Activated effector memory CD4-positive, alpha-beta T cell treated with Interleukin-2 at 50 U/mL for 16 hours (primary cell): ENCODE results near the gene SREK1IP1.
"Not testable (repeated sequence)": the region's sequence is repeated elsewhere in the genome, so short reads cannot be mapped to it uniquely, and the experiment has no call there.

Experiments used
- DNase-seq: peaks from one replicate; pipeline ENCODE4 v3.0.0-alpha.2; 2020

Gene SREK1IP1

GRCh38 chr5:64763948-64764503 lies 4.5 kb downstream of the SREK1IP1 start:
- no peak for DNase-seq

GRCh38 chr5:64759960-64760660 lies 8.4 kb downstream of the SREK1IP1 start:
- no peak for DNase-seq

DNA sequence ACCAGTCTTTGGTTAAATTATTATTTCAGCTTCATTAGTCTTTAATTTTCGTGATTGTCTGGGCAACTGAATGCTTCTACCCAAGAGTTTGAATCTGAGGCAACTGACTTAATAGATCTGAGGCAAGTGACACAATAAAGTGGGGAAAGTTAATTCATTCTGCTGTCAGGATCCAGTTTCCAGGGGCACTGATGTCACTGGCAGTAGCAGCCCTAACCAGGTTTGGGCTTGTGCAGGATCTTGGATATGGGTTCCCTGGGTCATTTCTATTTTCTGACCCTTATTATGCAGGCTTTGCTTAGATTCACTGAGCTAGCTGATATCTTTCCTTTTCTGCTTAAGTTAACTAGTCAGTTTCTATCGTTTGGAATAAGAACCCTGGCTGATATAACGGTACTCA lies 9.6 kb downstream of the SREK1IP1 start:
- DNase-seq: no peak

DNA sequence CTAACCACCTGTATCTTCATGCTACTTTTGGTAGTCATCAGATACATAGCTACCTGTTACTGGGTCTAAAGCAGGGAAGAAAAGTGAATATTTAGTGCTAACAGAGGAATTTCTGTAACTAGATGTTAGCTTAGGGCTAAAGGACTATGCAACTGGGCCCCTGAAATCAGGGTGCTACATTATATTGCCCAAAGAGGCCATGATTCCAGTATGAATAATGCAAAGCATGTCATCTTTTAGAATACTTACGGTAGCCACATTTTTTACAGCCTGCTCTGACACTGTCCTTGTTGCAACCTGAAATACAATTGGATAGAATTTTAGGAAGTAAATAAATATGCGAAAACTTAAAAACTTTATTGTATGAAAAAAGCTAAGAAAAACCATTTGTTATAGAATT lies 14.4 kb downstream of the SREK1IP1 start:
- DNase-seq: no peak

- DNase-seq: no peak
These were observed 19.1 kb downstream of the SREK1IP1 start for GRCh38 chr5:64749385-64749784.

- no peak for DNase-seq
These were observed 22.0 kb downstream of the SREK1IP1 start for GRCh38 chr5:64746446-64746845.

DNA sequence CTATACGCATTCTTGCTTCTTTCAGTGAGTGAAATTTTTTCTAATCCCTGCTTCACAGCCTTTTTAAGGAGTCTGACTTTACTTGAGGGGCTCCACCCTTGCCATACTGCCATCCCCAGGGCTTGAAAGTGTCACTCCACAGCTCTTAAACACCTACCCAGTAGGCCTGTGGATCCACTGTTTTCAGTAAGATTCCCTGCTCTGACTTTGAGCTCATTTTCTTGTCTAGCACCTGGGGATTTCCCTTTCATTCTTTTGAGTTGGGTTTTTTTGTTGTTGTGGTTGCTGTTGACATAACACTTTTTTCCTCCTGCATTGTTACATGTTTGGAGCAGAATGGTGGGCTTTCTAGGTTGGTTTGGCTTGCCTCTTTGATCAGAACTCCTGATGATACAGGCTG lies 23.6 kb downstream of the SREK1IP1 start:
- no peak for DNase-seq

DNA sequence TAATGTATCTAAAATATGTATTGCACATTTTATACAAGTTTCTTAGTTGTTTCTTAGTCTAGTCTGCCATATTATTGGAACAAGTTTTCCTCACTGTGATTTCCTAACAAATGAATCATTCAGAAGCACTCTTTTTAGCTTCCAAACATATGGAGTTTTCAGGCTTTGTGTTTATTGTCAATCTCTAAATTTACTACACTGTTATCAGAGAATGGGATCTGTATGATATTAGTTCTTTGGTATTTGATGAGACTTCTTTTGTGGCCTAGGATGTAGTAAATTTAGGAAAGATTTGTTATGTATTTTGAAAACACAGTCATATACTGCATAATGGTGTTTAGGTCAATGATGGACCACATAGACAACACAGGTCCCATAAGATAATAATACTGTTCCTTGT lies 25.7 kb downstream of the SREK1IP1 start:
- DNase-seq: no peak

DNA sequence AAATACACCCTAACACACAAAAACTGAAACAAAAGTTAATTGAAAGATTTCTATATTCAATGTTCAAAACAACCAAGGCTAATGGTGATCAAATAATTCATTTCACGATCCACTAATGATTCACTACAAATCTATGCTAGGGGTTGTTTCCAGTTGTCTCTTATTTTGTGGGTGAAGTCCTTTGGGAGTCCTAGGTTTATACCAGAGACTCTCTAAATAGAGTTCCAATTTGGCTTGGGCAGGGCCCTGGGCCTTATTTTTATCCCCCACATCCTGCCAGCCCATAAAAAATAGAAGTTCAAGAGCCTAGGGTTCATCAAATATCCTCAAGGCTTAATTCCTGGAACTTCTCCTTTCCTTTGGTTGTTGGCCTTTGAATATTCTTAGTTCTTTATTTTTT lies 26.1 kb downstream of the SREK1IP1 start:
- no peak for DNase-seq

- DNase-seq: no peak
These were observed 41.3 kb downstream of the SREK1IP1 start for GRCh38 chr5:64727150-64727549.

DNA sequence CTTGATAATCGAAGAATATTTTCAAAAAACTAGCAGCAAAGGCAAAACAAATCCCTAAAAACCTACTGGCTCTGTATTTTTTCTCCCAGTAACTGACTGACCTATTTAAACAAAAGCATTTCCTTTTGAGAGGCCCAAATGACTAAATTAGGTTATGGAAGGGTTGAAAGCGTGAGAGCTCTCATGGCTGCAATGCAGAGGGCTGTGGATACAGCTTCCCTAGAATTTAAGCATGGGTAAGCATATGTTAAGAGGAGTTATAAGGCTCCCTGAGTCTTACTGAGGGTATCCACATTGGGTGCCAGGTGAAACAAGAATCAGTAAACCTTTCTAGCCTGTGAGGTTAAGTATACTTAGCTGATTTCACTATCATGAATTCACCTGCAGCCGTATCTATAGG lies 45.9 kb downstream of the SREK1IP1 start:
- no peak for DNase-seq

GRCh38 chr5:64714495-64714894 lies 54.0 kb downstream of the SREK1IP1 start:
- not testable (repeated sequence) for DNase-seq

DNA sequence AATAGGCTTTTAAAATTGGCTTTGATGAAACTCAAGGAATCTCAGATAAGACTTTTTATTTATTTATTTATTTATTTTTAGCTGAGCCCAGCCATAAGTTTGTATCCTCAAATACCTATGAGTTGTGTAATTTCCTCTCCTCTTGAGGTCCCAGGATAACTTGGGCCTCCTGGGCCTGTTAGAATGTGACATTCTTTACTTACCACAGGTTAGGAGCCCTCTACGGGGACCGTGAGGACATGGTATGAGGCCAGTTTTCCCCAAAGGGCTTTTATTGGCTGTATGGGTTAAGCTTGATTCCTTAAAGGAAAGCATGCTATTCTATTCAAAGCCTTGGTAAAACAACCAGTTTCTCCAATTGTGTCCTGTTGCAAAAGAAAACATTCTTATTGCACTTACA lies 61.3 kb downstream of the SREK1IP1 start:
- DNase-seq: no peak

DNA sequence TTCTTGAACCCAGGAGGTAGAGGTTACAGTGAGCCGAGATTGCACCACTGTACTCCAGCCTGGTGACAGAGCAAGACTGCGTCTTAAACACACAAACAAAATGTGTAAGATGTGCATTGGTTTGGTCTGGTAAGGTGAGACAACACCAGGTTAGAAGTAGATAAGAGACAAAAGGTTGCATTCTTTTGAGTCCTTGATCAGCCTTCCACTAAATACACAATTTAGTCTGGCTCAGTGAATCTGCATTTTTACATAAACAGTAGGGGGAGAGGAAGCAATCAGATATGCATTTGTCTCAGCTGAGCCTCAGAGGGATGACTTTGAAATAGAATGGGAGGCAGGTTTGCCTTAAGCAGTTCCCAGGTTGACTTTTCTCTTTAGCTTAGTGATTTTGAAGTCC lies 62.4 kb downstream of the SREK1IP1 start:
- not testable (repeated sequence) for DNase-seq

GRCh38 chr5:64700765-64701164 lies 67.7 kb downstream of the SREK1IP1 start:
- DNase-seq: no peak

DNA sequence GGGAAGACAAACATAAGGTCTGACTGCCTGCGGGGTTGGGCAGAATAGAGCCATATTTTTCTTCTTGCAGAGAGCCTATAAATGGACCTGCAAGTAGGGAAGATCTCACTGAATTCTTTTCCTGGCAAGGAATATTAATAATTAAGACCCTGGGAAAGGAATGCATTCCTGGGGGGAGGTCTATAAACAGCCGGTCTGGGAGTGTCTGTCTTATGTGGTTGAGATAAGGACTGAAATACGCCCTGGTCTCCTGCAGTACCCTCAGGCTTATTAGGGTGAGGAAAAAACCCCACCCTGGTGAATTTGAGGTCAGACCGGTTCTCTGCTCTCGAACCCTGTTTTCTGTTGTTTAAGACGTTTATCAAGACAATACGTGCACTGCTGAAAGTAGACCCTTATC lies 72.1 kb downstream of the SREK1IP1 start:
- not testable (repeated sequence) for DNase-seq

DNA sequence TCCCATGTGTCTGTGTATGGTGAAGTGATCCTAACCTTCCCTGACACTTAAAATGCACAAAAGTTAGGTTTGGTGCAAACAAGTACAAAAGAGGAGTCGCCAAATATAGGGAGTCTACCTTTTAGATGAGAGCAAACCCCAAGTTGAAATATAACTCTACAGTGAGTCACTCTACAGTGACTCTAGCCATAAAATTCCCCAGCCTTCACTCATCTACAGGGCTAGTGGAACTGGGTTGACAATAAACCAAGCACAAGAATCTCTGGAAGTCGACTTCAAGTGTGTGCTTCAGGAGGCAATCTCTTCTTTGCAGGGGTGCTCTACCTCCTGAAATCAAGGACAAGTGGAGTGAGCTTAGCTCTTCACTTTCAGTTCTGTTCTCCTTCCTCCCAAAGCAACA lies 74.9 kb downstream of the SREK1IP1 start:
- no peak for DNase-seq

DNA sequence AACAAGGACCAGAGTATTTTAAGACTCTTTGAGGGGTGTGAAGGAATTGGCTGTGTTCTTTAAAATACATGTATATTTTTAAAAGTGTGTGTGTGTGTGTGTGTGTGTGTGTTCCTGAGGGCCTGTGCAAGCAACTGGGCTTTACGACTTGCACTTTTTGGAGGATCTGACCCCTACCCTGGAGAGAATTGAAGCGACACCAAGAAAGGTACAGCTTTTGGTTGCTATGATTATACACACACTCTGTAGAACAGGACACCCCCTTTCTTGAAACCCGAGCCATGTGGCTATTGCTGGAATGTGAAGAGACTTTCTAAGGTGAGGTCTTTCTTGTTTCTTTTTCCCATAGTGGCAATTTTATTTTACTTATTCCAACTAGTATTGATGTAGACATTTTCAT lies 77.2 kb downstream of the SREK1IP1 start:
- DNase-seq: no peak

- DNase-seq: no peak
These were observed 77.9 kb downstream of the SREK1IP1 start, which contains the start of gene SHISAL2B for GRCh38 chr5:64690417-64691151. Gene SHISAL2B (plus strand): TSS chr5:64690503. CDS start chr5:64690624, 121 bp downstream.

DNA sequence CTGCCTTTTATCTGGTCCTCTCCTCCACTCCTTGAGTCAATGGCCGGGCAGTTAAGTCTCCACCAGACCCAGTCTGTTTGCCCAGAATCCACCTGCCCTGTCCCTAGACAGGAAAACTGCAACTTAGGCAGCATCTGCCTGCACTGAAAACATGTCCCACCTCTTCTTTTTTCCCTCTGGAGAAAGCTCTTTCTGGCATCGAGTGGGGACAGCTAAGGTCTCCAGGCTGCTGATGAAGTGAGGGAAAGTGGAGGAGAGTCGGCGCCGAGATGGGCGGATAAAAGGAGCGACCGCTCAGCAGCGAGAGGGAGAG lies 78.4 kb downstream of the SREK1IP1 start:
- DNase-seq: no peak

GRCh38 chr5:64688965-64689364 lies 79.5 kb downstream of the SREK1IP1 start:
- no peak for DNase-seq

GRCh38 chr5:64688391-64688790 lies 80.1 kb downstream of the SREK1IP1 start:
- DNase-seq: no peak

GRCh38 chr5:64685866-64686265 lies 82.6 kb downstream of the SREK1IP1 start:
- DNase-seq: no peak

DNA sequence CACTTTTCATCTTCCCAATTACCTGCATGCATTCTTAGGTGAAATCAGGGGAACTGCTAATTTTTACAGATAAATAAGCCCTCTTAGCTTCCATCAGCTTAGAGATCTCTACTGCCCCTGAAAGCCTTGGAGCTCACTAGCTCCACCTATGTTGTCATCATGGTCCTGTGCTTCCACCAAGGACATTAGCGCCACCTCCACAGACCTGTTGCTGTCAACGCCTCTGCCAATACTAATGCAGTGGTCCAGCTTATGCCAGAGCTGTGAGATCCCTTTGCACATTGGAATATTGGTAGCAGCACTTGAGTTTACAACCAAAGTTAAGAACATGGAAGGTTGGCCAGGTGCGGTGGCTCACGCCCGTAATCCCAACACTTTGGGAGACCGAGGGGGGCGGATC lies 85.9 kb downstream of the SREK1IP1 start:
- no peak for DNase-seq
